ENCODE measurements around the gene TEX22. TPM values are rescaled to one million over a fixed set of nuclear protein-coding genes. Genes with fewer than 3 reads are reported as not detected.

The TEX22 gene
- total RNA-seq, 4 donors from 2014 or later, result under 0.01 to 0.19 (median 0.17) TPM; not detected in 1

DNA sequence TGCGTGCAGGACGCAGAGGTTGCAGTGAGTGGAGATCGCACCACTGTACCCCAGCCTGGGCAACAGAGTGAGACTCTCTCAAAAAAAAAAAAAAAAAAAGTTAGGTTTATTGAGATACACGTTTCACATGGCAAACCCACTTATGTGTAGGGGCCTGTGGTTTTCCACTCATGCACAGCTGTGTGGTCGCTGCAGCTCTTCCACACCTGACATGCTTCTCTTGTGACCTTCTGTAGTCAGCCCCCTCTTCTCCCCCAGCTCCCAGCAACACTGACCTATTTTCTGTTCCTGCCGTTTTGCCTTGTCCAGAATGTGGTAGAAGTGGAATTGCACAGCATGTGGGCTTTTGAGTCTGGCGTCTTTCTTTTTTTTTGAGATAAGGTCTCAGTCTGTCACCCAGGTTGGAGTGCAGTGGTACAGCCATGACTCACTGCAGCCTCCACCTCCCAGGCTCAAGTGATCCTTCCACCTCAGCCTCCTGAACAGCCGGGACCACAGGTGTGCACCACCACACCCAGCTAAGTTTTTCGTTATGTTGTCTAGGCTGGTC lies 29.7 kb downstream of the TEX22 start:
- intact Hi-C loops (cut with DNase I), result no loop called here
- H3K27me3 ChIP-seq, result no peaks in the 10 kb centered on the region
- peaks cover 0 to 4% (median 0%) of the 10 kb centered on the region in 4 donors for H3K9me3 ChIP-seq
- TF ChIP-seq, protein P1, sequence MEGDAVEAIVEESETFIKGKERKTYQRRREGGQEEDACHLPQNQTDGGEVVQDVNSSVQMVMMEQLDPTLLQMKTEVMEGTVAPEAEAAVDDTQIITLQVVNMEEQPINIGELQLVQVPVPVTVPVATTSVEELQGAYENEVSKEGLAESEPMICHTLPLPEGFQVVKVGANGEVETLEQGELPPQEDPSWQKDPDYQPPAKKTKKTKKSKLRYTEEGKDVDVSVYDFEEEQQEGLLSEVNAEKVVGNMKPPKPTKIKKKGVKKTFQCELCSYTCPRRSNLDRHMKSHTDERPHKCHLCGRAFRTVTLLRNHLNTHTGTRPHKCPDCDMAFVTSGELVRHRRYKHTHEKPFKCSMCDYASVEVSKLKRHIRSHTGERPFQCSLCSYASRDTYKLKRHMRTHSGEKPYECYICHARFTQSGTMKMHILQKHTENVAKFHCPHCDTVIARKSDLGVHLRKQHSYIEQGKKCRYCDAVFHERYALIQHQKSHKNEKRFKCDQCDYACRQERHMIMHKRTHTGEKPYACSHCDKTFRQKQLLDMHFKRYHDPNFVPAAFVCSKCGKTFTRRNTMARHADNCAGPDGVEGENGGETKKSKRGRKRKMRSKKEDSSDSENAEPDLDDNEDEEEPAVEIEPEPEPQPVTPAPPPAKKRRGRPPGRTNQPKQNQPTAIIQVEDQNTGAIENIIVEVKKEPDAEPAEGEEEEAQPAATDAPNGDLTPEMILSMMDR (IDR thresholded peaks at IDR 0.05), result no peak
- TF ChIP-seq POLR2AphosphoS5 (IDR thresholded peaks at IDR 0.05) (no peak), POLR2A (IDR thresholded peaks at IDR 0.05; ENCODE audit: low read depth) (no peak), EP300 (IDR thresholded peaks at IDR 0.05) (no peak)
- H3K4me3 ChIP-seq, result no peak overlapping the region
- H3K4me1 ChIP-seq, result peaks cover 4 to 18% (median 16%) of the 10 kb centered on the region in 4 donors
- H3K27ac ChIP-seq (replicated peaks in 1 of 4), result no peak overlapping the region
- 95% methylated on average over 9 of the region's 9 CpGs for WGBS
- H3K36me3 ChIP-seq, result peaks cover 0 to 35% (median 24%) of the 10 kb centered on the region in 4 donors
- DNase-seq (ENCODE audit: extremely low spot score), result no peak

DNA sequence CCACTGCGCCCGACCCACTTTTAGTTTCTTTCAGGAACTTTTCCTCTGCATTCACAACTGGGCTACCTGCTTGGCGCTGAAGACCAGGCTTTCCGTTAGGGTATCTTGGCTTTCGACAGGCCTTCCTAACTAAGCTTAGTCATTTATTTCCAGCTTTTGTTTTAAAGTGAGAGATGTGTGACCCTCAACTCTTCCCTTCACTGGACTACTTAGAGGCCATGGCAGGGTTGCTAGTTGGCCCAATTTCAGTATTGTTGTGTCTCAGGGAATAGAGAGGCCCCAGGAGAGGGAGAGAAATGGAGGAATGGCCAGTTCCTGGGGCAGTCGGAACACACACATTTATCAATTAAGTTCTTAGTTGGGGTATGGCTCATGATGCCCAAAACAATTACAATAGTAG lies 31.7 kb downstream of the TEX22 start:
- Histone ChIP-seq H3K9me3 (peaks cover 0 to 4% (median 0%) of the 10 kb centered on the region in 4 donors), H3K27me3 (no peaks in the 10 kb centered on the region), H3K27ac (replicated peaks in 1 of 4) (peak overlapping the region in 2 of 4 donors; percentile 34 to 35), H3K4me1 (peaks cover 0 to 15% (median 15%) of the 10 kb centered on the region in 4 donors), H3K36me3 (peaks cover 0 to 32% (median 18%) of the 10 kb centered on the region in 4 donors), H3K4me3 (no peak overlapping the region)
- 94% methylated on average over 6 of the region's 6 CpGs for WGBS
- DNase-seq (ENCODE audit: extremely low spot score), result no peak
- intact Hi-C loops (cut with DNase I), result no loop called here
- TF ChIP-seq EP300 (IDR thresholded peaks at IDR 0.05) (no peak), POLR2A (IDR thresholded peaks at IDR 0.05; ENCODE audit: low read depth) (no peak)
- TF ChIP-seq, protein P1 (IDR thresholded peaks at IDR 0.05), result no peak

DNA sequence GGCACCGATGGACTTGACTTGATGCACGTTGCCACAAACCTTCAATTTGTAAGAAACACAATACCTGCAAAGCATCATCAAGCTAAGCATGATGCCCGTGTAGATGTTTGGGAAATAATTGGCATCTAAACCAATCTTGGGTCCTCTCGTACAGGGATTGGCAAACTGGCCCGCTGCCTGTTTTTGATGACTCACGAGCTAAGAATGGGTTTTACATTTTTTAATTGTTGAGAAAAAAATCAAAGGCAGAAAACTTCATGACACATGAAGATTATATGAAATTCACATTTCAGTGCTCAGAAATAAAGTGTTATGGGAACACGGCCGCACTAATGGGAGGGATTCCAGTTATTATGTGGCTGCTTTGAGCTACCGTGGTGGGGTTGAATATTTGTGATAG lies 32.2 kb downstream of the TEX22 start:
- peaks cover 0 to 15% (median 15%) of the 10 kb centered on the region in 4 donors for H3K4me1 ChIP-seq
- intact Hi-C loops (cut with DNase I), result no loop called here
- no peaks in the 10 kb centered on the region for H3K27me3 ChIP-seq
- DNase-seq (ENCODE audit: extremely low spot score), result no peak
- no peak overlapping the region for H3K4me3 ChIP-seq
- peaks cover 0 to 4% (median 0%) of the 10 kb centered on the region in 4 donors for H3K9me3 ChIP-seq
- peaks cover 0 to 28% (median 14%) of the 10 kb centered on the region in 4 donors for H3K36me3 ChIP-seq
- 68% methylated on average over 9 of the region's 9 CpGs for WGBS
- peak overlapping the region in 3 of 4 donors; percentile 34 to 43 (median 35) for H3K27ac ChIP-seq (replicated peaks in 1 of 4)
- TF ChIP-seq EP300 (IDR thresholded peaks at IDR 0.05) (no peak), POLR2AphosphoS5 (IDR thresholded peaks at IDR 0.05) (no peak), POLR2A (IDR thresholded peaks at IDR 0.05; ENCODE audit: low read depth) (no peak)
- TF ChIP-seq, protein P1 (IDR thresholded peaks at IDR 0.05), result no peak

DNA sequence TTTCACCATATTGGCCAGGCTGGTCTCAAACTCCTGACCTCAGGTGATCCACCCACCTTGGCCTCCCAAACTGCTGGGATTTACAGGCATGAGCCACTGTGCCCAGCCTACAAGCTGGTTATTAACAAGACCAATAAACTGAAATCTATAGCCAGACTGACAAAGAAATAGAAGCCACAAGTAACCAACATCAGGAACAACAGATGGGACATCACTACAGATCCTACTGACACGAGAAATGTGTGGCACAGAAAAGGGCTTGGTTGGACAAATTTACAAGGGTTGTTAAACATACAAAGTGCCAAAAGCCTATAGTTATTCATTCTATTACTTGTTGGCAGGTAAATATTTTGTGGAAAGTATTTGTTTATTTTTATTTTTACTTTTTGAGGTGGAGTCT lies 32.9 kb downstream of the TEX22 start:
- Histone ChIP-seq H3K4me1 (peaks cover 0 to 15% (median 15%) of the 10 kb centered on the region in 4 donors), H3K36me3 (peaks cover 0 to 21% (median 11%) of the 10 kb centered on the region in 4 donors), H3K27ac (replicated peaks in 1 of 4) (peak overlapping the region in 2 of 4 donors; percentile 19 to 35), H3K9me3 (peaks cover 0 to 4% (median 0%) of the 10 kb centered on the region in 4 donors), H3K27me3 (no peaks in the 10 kb centered on the region), H3K4me3 (no peak overlapping the region)
- 100% methylated on average over 1 of the region's 1 CpG for WGBS
- TF ChIP-seq POLR2A (IDR thresholded peaks at IDR 0.05; ENCODE audit: low read depth) (no peak), EP300 (IDR thresholded peaks at IDR 0.05) (no peak), POLR2AphosphoS5 (IDR thresholded peaks at IDR 0.05) (no peak)
- TF ChIP-seq, protein P1 (IDR thresholded peaks at IDR 0.05), result no peak
- intact Hi-C loops (cut with DNase I), result no loop called here
- no peak for DNase-seq (ENCODE audit: extremely low spot score)

Measured in esophagus muscularis mucosa (tissue), 4 donors.